ENCODE measurements around the gene U2AF1. TPM values are rescaled to one million over a fixed set of nuclear protein-coding genes. Genes with fewer than 3 reads are reported as not detected.
"Not testable (repeated sequence)": the region's sequence is repeated elsewhere in the genome, so short reads cannot be mapped to it uniquely, and the experiment has no call there.

U2AF1 gene
- total RNA-seq, 1 experiment from 2014 or later = 51.9 TPM

DNA sequence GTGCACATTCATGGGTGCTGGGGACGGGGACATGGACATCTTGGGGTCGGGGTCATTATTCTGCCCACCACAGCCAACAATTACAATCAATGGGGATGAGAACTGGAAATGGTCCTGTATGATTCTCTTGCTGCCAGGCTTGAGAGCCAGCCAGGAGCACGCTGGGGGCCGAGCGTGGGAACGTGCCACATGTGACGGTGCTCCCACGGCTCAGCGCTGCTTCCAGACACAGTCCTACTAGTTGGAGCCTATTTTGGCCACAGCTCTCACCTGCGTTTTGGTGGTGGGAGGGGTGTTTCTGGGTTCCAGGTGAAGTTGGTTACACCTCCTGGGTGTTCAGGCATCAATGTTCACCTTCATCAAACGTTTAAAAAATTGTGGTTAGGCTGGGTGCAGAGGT lies 42.0 kb upstream of the U2AF1 start:
- H3K27me3 Mint-ChIP-seq (ENCODE audit: low read depth); H3K36me3 Mint-ChIP-seq (ENCODE audit: insufficient read depth in 1 of 3, low read depth in 3 of 3); H3K27me3 ChIP-seq (ENCODE audit: insufficient read depth, low read length); H3K9ac ChIP-seq (ENCODE audit: extremely low read depth, insufficient read length, low read length); H2AK5ac ChIP-seq (ENCODE audit: insufficient read length, low read length); H2BK5ac ChIP-seq (ENCODE audit: insufficient read length, low read length); H2AFZ ChIP-seq (ENCODE audit: low read length); H3K9me3 Mint-ChIP-seq; H3K4me1 ChIP-seq (ENCODE audit: insufficient read depth, low read length); H3K4me3 Mint-ChIP-seq; H3K4me2 ChIP-seq (ENCODE audit: insufficient read depth, insufficient read length, low read length); H4K91ac ChIP-seq (ENCODE audit: insufficient read length, low read depth, low read length); H3K27ac ChIP-seq (ENCODE audit: insufficient read length, low read depth, low read length); H2BK12ac ChIP-seq (ENCODE audit: insufficient read length, low read depth, low read length); H2BK15ac ChIP-seq (ENCODE audit: low read depth, low read length); H3T11ph ChIP-seq (ENCODE audit: low read length); H3K14ac ChIP-seq (ENCODE audit: insufficient read depth, low read length); H2BK120ac ChIP-seq (ENCODE audit: low read depth, low read length, poor library complexity, severe bottlenecking); H3K23ac ChIP-seq (ENCODE audit: insufficient read length, low read depth, low read length); H3K27ac Mint-ChIP-seq; H4K5ac ChIP-seq (ENCODE audit: insufficient read length, low read depth, low read length); H3K9me3 ChIP-seq (ENCODE audit: control insufficient read depth, low read depth, low read length); H3K23me2 ChIP-seq (ENCODE audit: insufficient read length, low read depth, low read length, poor library complexity, severe bottlenecking); H3K4me1 Mint-ChIP-seq; H3K4ac ChIP-seq (ENCODE audit: low read depth, low read length); H2BK20ac ChIP-seq (ENCODE audit: low read depth, low read length, poor library complexity, severe bottlenecking); H3K18ac ChIP-seq (ENCODE audit: insufficient read length, low read depth, low read length); H4K20me1 ChIP-seq (ENCODE audit: control insufficient read depth, insufficient read depth, insufficient read length); H3K56ac ChIP-seq (ENCODE audit: insufficient read length, low read depth, low read length); H3K79me1 ChIP-seq (ENCODE audit: insufficient read depth, low read depth, low read length, poor library complexity, severe bottlenecking); DNase-seq; H4K8ac ChIP-seq (replicated peaks; ENCODE audit: insufficient read length, low read depth, low read length); H3K79me2 ChIP-seq (ENCODE audit: insufficient read depth, low read length): not testable (repeated sequence)
- WGBS (ENCODE audit: extremely low coverage, insufficient read length, low lambda C conversion rate) = no CpG with 5 or more reads among the region's 11 CpGs

DNA sequence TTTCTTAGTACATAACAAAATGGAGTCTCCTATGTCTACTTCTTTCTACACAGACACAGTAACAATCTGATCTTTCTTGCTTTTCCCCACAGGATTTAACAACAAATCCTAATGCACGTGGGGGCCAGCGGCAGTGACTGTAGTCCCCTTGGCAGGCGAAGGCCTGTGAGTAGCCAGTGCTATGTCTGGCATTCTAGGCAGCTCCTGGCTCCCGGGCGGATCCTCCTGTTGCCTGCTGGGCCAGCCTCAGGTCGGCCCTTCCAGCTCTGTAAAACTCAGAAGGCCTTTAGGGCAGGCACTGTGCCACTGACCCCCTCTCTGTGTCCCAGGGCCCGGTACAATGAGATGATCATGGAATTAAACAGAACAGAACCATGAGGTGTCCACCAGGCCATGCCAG lies 40.6 kb upstream of the U2AF1 start:
- H3T11ph ChIP-seq (ENCODE audit: low read length); H3K36me3 Mint-ChIP-seq (ENCODE audit: insufficient read depth in 1 of 3, low read depth in 3 of 3); H2BK15ac ChIP-seq (ENCODE audit: low read depth, low read length); H3K9me3 Mint-ChIP-seq; H4K20me1 ChIP-seq (ENCODE audit: control insufficient read depth, insufficient read depth, insufficient read length); H3K9me3 ChIP-seq (ENCODE audit: control insufficient read depth, low read depth, low read length); H3K4me1 ChIP-seq (ENCODE audit: insufficient read depth, low read length); H4K91ac ChIP-seq (ENCODE audit: insufficient read length, low read depth, low read length); H2AK5ac ChIP-seq (ENCODE audit: insufficient read length, low read length); H4K8ac ChIP-seq (replicated peaks; ENCODE audit: insufficient read length, low read depth, low read length); H2BK20ac ChIP-seq (ENCODE audit: low read depth, low read length, poor library complexity, severe bottlenecking); H3K4me1 Mint-ChIP-seq; H3K27ac ChIP-seq (ENCODE audit: insufficient read length, low read depth, low read length); H3K14ac ChIP-seq (ENCODE audit: insufficient read depth, low read length); H3K27me3 Mint-ChIP-seq (ENCODE audit: low read depth); H2BK12ac ChIP-seq (ENCODE audit: insufficient read length, low read depth, low read length); H2AFZ ChIP-seq (ENCODE audit: low read length); H2BK5ac ChIP-seq (ENCODE audit: insufficient read length, low read length); H3K4me2 ChIP-seq (ENCODE audit: insufficient read depth, insufficient read length, low read length); H3K56ac ChIP-seq (ENCODE audit: insufficient read length, low read depth, low read length); H3K79me1 ChIP-seq (ENCODE audit: insufficient read depth, low read depth, low read length, poor library complexity, severe bottlenecking); H3K9ac ChIP-seq (ENCODE audit: extremely low read depth, insufficient read length, low read length); H3K4ac ChIP-seq (ENCODE audit: low read depth, low read length); H3K23me2 ChIP-seq (ENCODE audit: insufficient read length, low read depth, low read length, poor library complexity, severe bottlenecking); H3K79me2 ChIP-seq (ENCODE audit: insufficient read depth, low read length); H2BK120ac ChIP-seq (ENCODE audit: low read depth, low read length, poor library complexity, severe bottlenecking); H3K27me3 ChIP-seq (ENCODE audit: insufficient read depth, low read length); DNase-seq; H3K27ac Mint-ChIP-seq; H4K5ac ChIP-seq (ENCODE audit: insufficient read length, low read depth, low read length); H3K18ac ChIP-seq (ENCODE audit: insufficient read length, low read depth, low read length); H3K4me3 Mint-ChIP-seq; H3K23ac ChIP-seq (ENCODE audit: insufficient read length, low read depth, low read length): not testable (repeated sequence)
- no CpG with 5 or more reads among the region's 7 CpGs for WGBS (ENCODE audit: extremely low coverage, insufficient read length, low lambda C conversion rate)
